Fibroblast of lung (primary cell): ENCODE measurements around the gene PCLO.

Experiments used
- CTCF ChIP-seq, 2 donors: IDR thresholded peaks in 1 of 2; conservative IDR thresholded peaks in 1 of 2; 1 replicate in 1 of 2; 2 replicates in 1 of 2; pipeline ENCODE4 v1.5.1; 2011 to 2012; ENCODE audit warnings: low read length in 2 of 2, control low read depth in 1 of 2, inconsistent platforms in 1 of 2, low read depth in 1 of 2, mild to moderate bottlenecking in 1 of 2
- EZH2 ChIP-seq: IDR thresholded peaks from 2 replicates; pipeline ENCODE4 v1.5.1; 2012; ENCODE audit warnings: low read length, control low read depth, mild to moderate bottlenecking; ENCODE audit errors: missing control alignments

- TF ChIP-seq CTCF (conservative IDR thresholded peaks at IDR 0.05 in 1 of 2, IDR thresholded peaks at IDR 0.05 in 1 of 2; ENCODE audit: low read depth in 1 of 2, low read length in 2 of 2) (no peak), EZH2 (no peak)
These were observed 354.1 kb downstream of the PCLO start for GRCh38 chr7:82808633-82809032.
